GM12878 (cell line): ENCODE results near the gene KLHL26.

ENCODE experiments used
- CREM ChIP-seq: IDR thresholded peaks from 2 replicates; pipeline ENCODE4 v1.6.1; 2014; ENCODE audit warnings: antibody characterized with exemption, low read depth
- EP300 ChIP-seq, 2 experiments: fragments of 150-350 bp in 1 of 2; IDR thresholded peaks; 2 replicates each; pipeline ENCODE4 v1.6.1; 2011 to 2012; ENCODE audit warnings: low read depth in 2 of 2, low read length in 2 of 2, borderline replicate concordance in 1 of 2, improper control_type of control experiment in 1 of 2, inconsistent platforms in 1 of 2; ENCODE audit not compliant: control insufficient read depth in 1 of 2
- ETV6 ChIP-seq, 2 experiments: fragments of 450-650 bp in 1 of 2; IDR thresholded peaks in 1 of 2; conservative IDR thresholded peaks in 1 of 2; 2 replicates each; pipeline ENCODE4 v1.6.1; 2014; ENCODE audit warnings: antibody characterized with exemption in 1 of 2, borderline replicate concordance in 1 of 2, low read depth in 1 of 2, mild to moderate bottlenecking in 1 of 2, moderate library complexity in 1 of 2
- IRF4 ChIP-seq: IDR thresholded peaks from 2 replicates; pipeline ENCODE4 v1.6.1; 2011; ENCODE audit warnings: low read depth, low read length
- NFYB ChIP-seq: IDR thresholded peaks from 2 replicates; pipeline ENCODE4 v1.6.1; 2011; ENCODE audit warnings: low read depth, mild to moderate bottlenecking, low read length, improper control_type of control experiment, moderate library complexity; ENCODE audit not compliant: insufficient read depth
- POLR2A ChIP-seq: IDR thresholded peaks from 2 replicates; pipeline ENCODE4 v1.6.1; 2011; ENCODE audit warnings: low read depth, mild to moderate bottlenecking, low read length
- POLR2AphosphoS5 ChIP-seq: IDR thresholded peaks from 2 replicates; pipeline ENCODE4 v1.6.1; 2011; ENCODE audit warnings: mild to moderate bottlenecking, low read length, inconsistent platforms
- SMAD1 ChIP-seq: fragments of 450-650 bp; IDR thresholded peaks from 2 replicates; pipeline ENCODE4 v1.6.1; 2018; ENCODE audit warnings: mild to moderate bottlenecking, low read depth; ENCODE audit not compliant: partially characterized antibody
- SRF ChIP-seq, 2 experiments: IDR thresholded peaks; 2 replicates each; pipeline ENCODE4 v1.6.1; 2011; ENCODE audit warnings: low read depth in 2 of 2, low read length in 2 of 2, mild to moderate bottlenecking in 1 of 2, moderate library complexity in 1 of 2
- USF2 ChIP-seq: IDR thresholded peaks from 2 replicates; pipeline ENCODE4 v1.6.1; 2011; ENCODE audit warnings: low read depth, low read length, improper control_type of control experiment, borderline replicate concordance
- TF ChIP-seq, protein P1 (sequence below): IDR thresholded peaks from 2 replicates; pipeline ENCODE4 v1.6.1; 2012; ENCODE audit warnings: mild to moderate bottlenecking, low read depth, low read length
- TF ChIP-seq, protein P2 (sequence below): fragments of 450-650 bp; IDR thresholded peaks from 2 replicates; pipeline ENCODE4 v1.6.1; 2017; ENCODE audit warnings: mild to moderate bottlenecking, moderate library complexity

GRCh38 chr19:18669524-18669817 is 32.6 kb downstream of the KLHL26 start:
- TF ChIP-seq CREM: no peak
- TF ChIP-seq NFYB: no peak
- TF ChIP-seq, protein P1, sequence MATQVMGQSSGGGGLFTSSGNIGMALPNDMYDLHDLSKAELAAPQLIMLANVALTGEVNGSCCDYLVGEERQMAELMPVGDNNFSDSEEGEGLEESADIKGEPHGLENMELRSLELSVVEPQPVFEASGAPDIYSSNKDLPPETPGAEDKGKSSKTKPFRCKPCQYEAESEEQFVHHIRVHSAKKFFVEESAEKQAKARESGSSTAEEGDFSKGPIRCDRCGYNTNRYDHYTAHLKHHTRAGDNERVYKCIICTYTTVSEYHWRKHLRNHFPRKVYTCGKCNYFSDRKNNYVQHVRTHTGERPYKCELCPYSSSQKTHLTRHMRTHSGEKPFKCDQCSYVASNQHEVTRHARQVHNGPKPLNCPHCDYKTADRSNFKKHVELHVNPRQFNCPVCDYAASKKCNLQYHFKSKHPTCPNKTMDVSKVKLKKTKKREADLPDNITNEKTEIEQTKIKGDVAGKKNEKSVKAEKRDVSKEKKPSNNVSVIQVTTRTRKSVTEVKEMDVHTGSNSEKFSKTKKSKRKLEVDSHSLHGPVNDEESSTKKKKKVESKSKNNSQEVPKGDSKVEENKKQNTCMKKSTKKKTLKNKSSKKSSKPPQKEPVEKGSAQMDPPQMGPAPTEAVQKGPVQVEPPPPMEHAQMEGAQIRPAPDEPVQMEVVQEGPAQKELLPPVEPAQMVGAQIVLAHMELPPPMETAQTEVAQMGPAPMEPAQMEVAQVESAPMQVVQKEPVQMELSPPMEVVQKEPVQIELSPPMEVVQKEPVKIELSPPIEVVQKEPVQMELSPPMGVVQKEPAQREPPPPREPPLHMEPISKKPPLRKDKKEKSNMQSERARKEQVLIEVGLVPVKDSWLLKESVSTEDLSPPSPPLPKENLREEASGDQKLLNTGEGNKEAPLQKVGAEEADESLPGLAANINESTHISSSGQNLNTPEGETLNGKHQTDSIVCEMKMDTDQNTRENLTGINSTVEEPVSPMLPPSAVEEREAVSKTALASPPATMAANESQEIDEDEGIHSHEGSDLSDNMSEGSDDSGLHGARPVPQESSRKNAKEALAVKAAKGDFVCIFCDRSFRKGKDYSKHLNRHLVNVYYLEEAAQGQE: no peak
- no peak for TF ChIP-seq POLR2A
- no peak for TF ChIP-seq EP300 (IDR thresholded peaks at IDR 0.05; ENCODE audit: borderline replicate concordance in 1 of 2, control insufficient read depth in 1 of 2, low read depth in 2 of 2, low read length in 2 of 2)
- TF ChIP-seq SRF (IDR thresholded peaks at IDR 0.05; ENCODE audit: low read depth in 2 of 2, low read length in 2 of 2): no peak
- no peak for TF ChIP-seq POLR2AphosphoS5
- no peak for TF ChIP-seq USF2
- no peak for TF ChIP-seq ETV6 (conservative IDR thresholded peaks at IDR 0.05 in 1 of 2, IDR thresholded peaks at IDR 0.05 in 1 of 2; ENCODE audit: borderline replicate concordance in 1 of 2, low read depth in 1 of 2)
- TF ChIP-seq, protein P2, sequence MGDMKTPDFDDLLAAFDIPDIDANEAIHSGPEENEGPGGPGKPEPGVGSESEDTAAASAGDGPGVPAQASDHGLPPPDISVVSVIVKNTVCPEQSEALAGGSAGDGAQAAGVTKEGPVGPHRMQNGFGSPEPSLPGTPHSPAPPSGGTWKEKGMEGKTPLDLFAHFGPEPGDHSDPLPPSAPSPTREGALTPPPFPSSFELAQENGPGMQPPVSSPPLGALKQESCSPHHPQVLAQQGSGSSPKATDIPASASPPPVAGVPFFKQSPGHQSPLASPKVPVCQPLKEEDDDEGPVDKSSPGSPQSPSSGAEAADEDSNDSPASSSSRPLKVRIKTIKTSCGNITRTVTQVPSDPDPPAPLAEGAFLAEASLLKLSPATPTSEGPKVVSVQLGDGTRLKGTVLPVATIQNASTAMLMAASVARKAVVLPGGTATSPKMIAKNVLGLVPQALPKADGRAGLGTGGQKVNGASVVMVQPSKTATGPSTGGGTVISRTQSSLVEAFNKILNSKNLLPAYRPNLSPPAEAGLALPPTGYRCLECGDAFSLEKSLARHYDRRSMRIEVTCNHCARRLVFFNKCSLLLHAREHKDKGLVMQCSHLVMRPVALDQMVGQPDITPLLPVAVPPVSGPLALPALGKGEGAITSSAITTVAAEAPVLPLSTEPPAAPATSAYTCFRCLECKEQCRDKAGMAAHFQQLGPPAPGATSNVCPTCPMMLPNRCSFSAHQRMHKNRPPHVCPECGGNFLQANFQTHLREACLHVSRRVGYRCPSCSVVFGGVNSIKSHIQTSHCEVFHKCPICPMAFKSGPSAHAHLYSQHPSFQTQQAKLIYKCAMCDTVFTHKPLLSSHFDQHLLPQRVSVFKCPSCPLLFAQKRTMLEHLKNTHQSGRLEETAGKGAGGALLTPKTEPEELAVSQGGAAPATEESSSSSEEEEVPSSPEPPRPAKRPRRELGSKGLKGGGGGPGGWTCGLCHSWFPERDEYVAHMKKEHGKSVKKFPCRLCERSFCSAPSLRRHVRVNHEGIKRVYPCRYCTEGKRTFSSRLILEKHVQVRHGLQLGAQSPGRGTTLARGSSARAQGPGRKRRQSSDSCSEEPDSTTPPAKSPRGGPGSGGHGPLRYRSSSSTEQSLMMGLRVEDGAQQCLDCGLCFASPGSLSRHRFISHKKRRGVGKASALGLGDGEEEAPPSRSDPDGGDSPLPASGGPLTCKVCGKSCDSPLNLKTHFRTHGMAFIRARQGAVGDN: no peak
- no peak for TF ChIP-seq SMAD1
- no peak for TF ChIP-seq IRF4
